Panc1 (cell line): Measurements from ENCODE around the gene NDUFS8. TPM values are rescaled to one million over a fixed set of nuclear protein-coding genes. Genes with fewer than 3 reads are reported as not detected.

Experiments used
- ATAC-seq: fragments of 200-7000 bp; cut with Tn5 transposase; 2 replicates; pipeline ENCODE4 v1.9.1; 2020; ENCODE audit warnings: mild to moderate bottlenecking, moderate library complexity
- BruUV-seq: library from RNA; stranded (reverse); fragments of 400-500 nt; replicated peaks from 2 replicates; lab custom pipeline; 2021; lab: Mats Ljungman, UMichigan
- CTCF ChIA-PET: fragments of 300-600 bp; sonication (Branson Sonifier 250); formaldehyde crosslinking; loops from one replicate; lab custom pipeline; 2022; ENCODE audit warnings: antibody characterized with exemption; lab: Charles Lee
- POLR2A ChIA-PET: fragments of 300-600 bp; sonication (Branson Sonifier 250); formaldehyde crosslinking; loops from one replicate; lab custom pipeline; 2022; ENCODE audit warnings: antibody characterized with exemption; lab: Charles Lee
- DNase-seq: peaks from one replicate; pipeline ENCODE4 v3.0.0-alpha.2; 2010; ENCODE audit warnings: low read depth, low spot score
- H3K27ac ChIP-seq: 2 replicates; pipeline ENCODE4 v1.5.1; 2011; ENCODE audit warnings: mild to moderate bottlenecking, low read length, inconsistent platforms
- H3K27me3 ChIP-seq: fragments of 200-500 bp; sonication (Bioruptor generic); 2 replicates; pipeline ENCODE4 v1.6.0; 2014; ENCODE audit warnings: low read length, inconsistent platforms; ENCODE audit not compliant: control insufficient read depth, insufficient read depth
- H3K36me3 ChIP-seq: fragments of 200-500 bp; sonication (Bioruptor generic); 2 replicates; pipeline ENCODE4 v1.5.1; 2014; ENCODE audit warnings: inconsistent platforms, mild to moderate bottlenecking, low read length, moderate library complexity; ENCODE audit not compliant: control insufficient read depth, insufficient read depth
- H3K4me1 ChIP-seq: 2 replicates; pipeline ENCODE4 v1.5.1; 2011; ENCODE audit warnings: inconsistent platforms, mild to moderate bottlenecking, low read length, moderate library complexity; ENCODE audit not compliant: control insufficient read depth, insufficient read depth
- H3K4me3 ChIP-seq, 2 experiments: 2 replicates each; pipeline ENCODE4 v1.5.1; 2011 to 2012; ENCODE audit warnings: low read depth in 2 of 2, low read length in 2 of 2, mild to moderate bottlenecking in 2 of 2, inconsistent platforms in 1 of 2, moderate library complexity in 1 of 2
- H3K9me3 ChIP-seq: fragments of 200-500 bp; sonication (Bioruptor generic); 2 replicates; pipeline ENCODE4 v1.5.1; 2014; ENCODE audit warnings: low read depth, mild to moderate bottlenecking, inconsistent platforms, low read length, moderate library complexity; ENCODE audit not compliant: control insufficient read depth, insufficient read depth
- CTCF ChIP-seq: fragments of 450-650 bp; IDR thresholded peaks from 2 replicates; pipeline ENCODE4 v1.5.1; 2017; ENCODE audit warnings: mild to moderate bottlenecking
- POLR2AphosphoS5 ChIP-seq: IDR thresholded peaks from 2 replicates; pipeline ENCODE4 v1.6.1; 2012; ENCODE audit warnings: mild to moderate bottlenecking, low read depth, low read length, moderate library complexity
- REST ChIP-seq, 2 experiments: IDR thresholded peaks; 2 replicates each; pipeline ENCODE4 v1.6.1; 2011 to 2012; ENCODE audit warnings: low read depth in 2 of 2, control low read depth in 1 of 2, low read length in 1 of 2, mild to moderate bottlenecking in 1 of 2, moderate library complexity in 1 of 2; ENCODE audit not compliant: insufficient read depth in 1 of 2
- SIN3A ChIP-seq: IDR thresholded peaks from 2 replicates; pipeline ENCODE4 v1.6.1; 2012; ENCODE audit warnings: low read depth, mild to moderate bottlenecking, low read length, moderate library complexity, borderline replicate concordance; ENCODE audit not compliant: insufficient read depth
- TCF7L2 ChIP-seq: IDR thresholded peaks from 2 replicates; pipeline ENCODE4 v1.6.1; 2011; ENCODE audit warnings: mild to moderate bottlenecking, low read depth, low read length, inconsistent platforms
- in situ Hi-C: cut with HindIII; loops from 2 replicates; pipeline ENCODE4 v1.10.0; 2016; ENCODE audit warnings: low sequenced_read_pairs, low pct_unique_long_range_greater_than_20kb
- intact Hi-C: fragments of 100-400 bp; cut with micrococcal nuclease; formaldehyde crosslinking; loops from one replicate; pipeline ENCODE4 v1.10.0; 2022; ENCODE audit not compliant: unreplicated experiment
- total RNA-seq: library from RNA; stranded (reverse); gene quantifications from one replicate; pipeline ENCODE4 v1.2.1, GENCODE V29; 2021; ENCODE audit not compliant: unreplicated experiment

The NDUFS8 gene
- total RNA-seq, 1 experiment from 2014 or later, result 289 TPM

GRCh38 chr11:68018730-68019190, 11.7 kb upstream of the NDUFS8 start:
- POLR2A ChIA-PET, result no interaction called here
- H3K27me3 ChIP-seq, result no peaks in the 10 kb centered on the region
- no peak for ATAC-seq
- intact Hi-C loops (no loop called here), in situ Hi-C loops (no loop called here)
- H3K9me3 ChIP-seq, result no peaks in the 10 kb centered on the region
- CTCF ChIA-PET, result no interaction called here
- no TSS peak for BruUV-seq
- H3K4me3 ChIP-seq, result no peak overlapping the region
- DNase-seq, result no peak
- H3K36me3 ChIP-seq, result no peaks in the 10 kb centered on the region
- TF ChIP-seq CTCF (no peak), TCF7L2 (no peak), SIN3A (no peak), POLR2AphosphoS5 (no peak), REST (IDR thresholded peaks at IDR 0.05; ENCODE audit: insufficient read depth in 1 of 2, low read depth in 2 of 2, low read length in 1 of 2) (no peak)
- H3K4me1 ChIP-seq, result peaks cover 51% of the 10 kb centered on the region
- H3K27ac ChIP-seq, result no peak overlapping the region

- ChIA-PET CTCF (no interaction called here), POLR2A (no interaction called here)
- no peak for TF ChIP-seq POLR2AphosphoS5
- no peak for TF ChIP-seq CTCF
- TF ChIP-seq REST (IDR thresholded peaks at IDR 0.05; ENCODE audit: insufficient read depth in 1 of 2, low read depth in 2 of 2, low read length in 1 of 2), result no peak
- no peak for TF ChIP-seq TCF7L2
- TF ChIP-seq SIN3A, result no peak
- Histone ChIP-seq H3K4me3 (no peak overlapping the region), H3K27me3 (no peaks in the 10 kb centered on the region), H3K4me1 (peaks cover 44% of the 10 kb centered on the region), H3K36me3 (no peaks in the 10 kb centered on the region), H3K9me3 (no peaks in the 10 kb centered on the region), H3K27ac (no peak overlapping the region)
- DNase-seq, result no peak
- in situ Hi-C loops (no loop called here), intact Hi-C loops (no loop called here)
- ATAC-seq, result no peak
- BruUV-seq, result no TSS peak
Measured at GRCh38 chr11:68019486-68019885, 11.0 kb upstream of the NDUFS8 start.
